Measurements from ENCODE around the gene ARMC2. TPM values are rescaled to one million over a fixed set of nuclear protein-coding genes. Genes with fewer than 3 reads are reported as not detected.
"Not testable (repeated sequence)": the region's sequence is repeated elsewhere in the genome, so short reads cannot be mapped to it uniquely, and the experiment has no call there.

The ARMC2 gene
- total RNA-seq, 4 donors from 2014 or later, result 3.1 to 11.1 (median 5.7) TPM

DNA sequence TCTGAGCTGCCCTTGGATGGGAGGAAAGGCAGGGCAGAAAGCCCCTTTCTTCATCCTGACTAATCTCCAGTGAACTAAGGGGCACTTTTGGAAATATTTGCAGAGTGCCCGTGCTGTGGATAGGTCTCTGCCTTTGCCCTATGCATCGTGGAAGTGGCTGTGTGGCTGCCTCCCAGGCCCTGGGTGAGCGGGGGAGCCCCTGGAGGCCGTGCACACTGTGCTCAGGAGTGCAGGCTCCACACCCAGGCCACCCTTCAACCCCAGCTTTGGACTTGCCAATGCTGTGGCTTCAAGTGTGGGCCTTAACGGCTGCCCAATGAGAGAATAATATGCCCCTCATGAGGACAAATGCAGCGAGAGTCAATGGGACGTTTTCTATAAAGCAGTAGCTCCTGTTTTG lies 36.7 kb upstream of the ARMC2 start:
- no peaks in the 10 kb centered on the region for H3K4me1 ChIP-seq
- no peak overlapping the region for H3K27ac ChIP-seq
- no peaks in the 10 kb centered on the region for H3K9me3 ChIP-seq
- 62 to 69% methylated on average over 5 of the region's 7 CpGs for WGBS, 2 donors
- no peak for DNase-seq (ENCODE audit: low spot score in 2 of 2)
- no peak for TF ChIP-seq EP300 (IDR thresholded peaks at IDR 0.05)
- no peak for TF ChIP-seq POLR2A (IDR thresholded peaks at IDR 0.05)
- no peaks in the 10 kb centered on the region for H3K36me3 ChIP-seq
- H3K27me3 ChIP-seq, result no peaks in the 10 kb centered on the region
- no peak overlapping the region for H3K4me3 ChIP-seq

DNA sequence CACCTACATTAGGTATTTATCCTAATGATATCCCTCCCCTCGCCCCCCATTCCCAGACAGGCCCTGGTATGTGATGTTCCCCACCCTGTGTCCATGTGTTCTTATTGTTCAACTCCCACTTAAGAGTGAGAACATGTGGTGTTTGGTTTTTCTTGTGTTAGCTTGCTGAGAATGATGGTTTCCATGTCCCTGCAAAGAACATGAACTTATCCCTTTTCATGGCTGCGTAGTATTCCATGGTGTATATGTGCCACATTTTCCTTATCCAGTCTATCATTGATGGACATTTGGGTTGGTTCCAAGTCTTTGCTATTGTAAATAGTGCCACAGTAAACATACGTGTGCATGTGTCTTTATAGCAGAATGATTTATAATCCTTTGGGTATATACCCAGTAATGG lies 35.0 kb upstream of the ARMC2 start:
- not testable (repeated sequence) for H3K27ac ChIP-seq; DNase-seq (ENCODE audit: low spot score in 2 of 2); H3K4me3 ChIP-seq; H3K9me3 ChIP-seq; H3K4me1 ChIP-seq; H3K27me3 ChIP-seq
- WGBS, 2 donors, result 62 to 94% methylated on average over 2 to 3 of the region's 3 CpGs
- peaks cover 0 to 11% (median 0%) of the 10 kb centered on the region in 3 donors for H3K36me3 ChIP-seq

DNA sequence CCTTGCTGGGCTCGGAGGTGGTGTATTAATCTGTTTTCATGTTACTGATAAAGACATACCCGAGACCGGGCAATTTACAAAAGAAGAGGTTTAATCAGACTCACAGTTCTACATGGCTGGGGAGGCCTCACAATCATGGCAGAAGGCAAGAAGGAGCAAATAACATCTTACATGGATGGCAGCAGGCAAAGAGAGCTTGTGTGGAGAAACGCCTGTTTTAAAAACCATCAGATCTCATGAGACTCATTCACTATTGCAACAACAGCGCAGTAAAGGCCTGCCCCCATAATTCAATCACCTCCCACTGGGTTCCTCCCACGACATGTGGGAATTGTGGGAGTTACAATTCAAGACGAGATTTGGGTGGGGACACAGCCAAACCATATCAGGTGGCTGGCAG lies 30.9 kb upstream of the ARMC2 start:
- not testable (repeated sequence) for H3K4me3 ChIP-seq; H3K27ac ChIP-seq; DNase-seq (ENCODE audit: low spot score in 2 of 2); H3K27me3 ChIP-seq; H3K4me1 ChIP-seq; H3K9me3 ChIP-seq
- H3K36me3 ChIP-seq, result peaks cover 0 to 11% (median 0%) of the 10 kb centered on the region in 3 donors
- 82 to 93% methylated on average over 7 of the region's 7 CpGs for WGBS, 2 donors

DNA sequence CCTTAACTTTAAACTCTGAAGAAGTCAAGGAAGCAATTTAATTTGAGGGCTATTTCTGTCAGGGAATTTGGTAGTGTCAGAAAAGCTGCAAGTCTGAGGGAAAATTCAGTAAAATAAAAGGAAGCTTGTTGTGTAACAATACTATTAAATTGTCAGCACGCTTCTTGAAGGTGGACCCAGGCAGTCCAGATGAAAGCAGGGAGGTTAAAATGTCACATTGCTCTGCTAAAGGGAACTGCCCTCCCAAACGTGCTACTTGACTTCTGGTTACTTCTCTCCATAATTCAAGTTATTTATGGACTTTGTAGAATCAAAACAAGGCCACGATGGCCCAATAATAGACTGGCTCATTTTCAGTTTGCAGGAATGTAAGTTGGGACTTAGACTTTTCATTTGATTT lies 28.2 kb upstream of the ARMC2 start:
- H3K36me3 ChIP-seq, result peaks cover 0 to 11% (median 0%) of the 10 kb centered on the region in 3 donors
- DNase-seq (ENCODE audit: low spot score in 2 of 2), result no peak
- no peak for TF ChIP-seq POLR2A (IDR thresholded peaks at IDR 0.05)
- peak in 1 of 2 donors; percentile 48 for TF ChIP-seq EP300 (IDR thresholded peaks at IDR 0.05)
- 24 to 33% methylated on average over 3 of the region's 3 CpGs for WGBS, 2 donors
- H3K9me3 ChIP-seq, result peaks cover 0 to 10% (median 0%) of the 10 kb centered on the region in 4 donors
- peak overlapping the region in 1 of 4 donors; percentile 48 for H3K27ac ChIP-seq
- peaks cover 0 to 2% (median 0%) of the 10 kb centered on the region in 4 donors for H3K4me1 ChIP-seq
- H3K4me3 ChIP-seq, result no peak overlapping the region
- no peaks in the 10 kb centered on the region for H3K27me3 ChIP-seq

DNA sequence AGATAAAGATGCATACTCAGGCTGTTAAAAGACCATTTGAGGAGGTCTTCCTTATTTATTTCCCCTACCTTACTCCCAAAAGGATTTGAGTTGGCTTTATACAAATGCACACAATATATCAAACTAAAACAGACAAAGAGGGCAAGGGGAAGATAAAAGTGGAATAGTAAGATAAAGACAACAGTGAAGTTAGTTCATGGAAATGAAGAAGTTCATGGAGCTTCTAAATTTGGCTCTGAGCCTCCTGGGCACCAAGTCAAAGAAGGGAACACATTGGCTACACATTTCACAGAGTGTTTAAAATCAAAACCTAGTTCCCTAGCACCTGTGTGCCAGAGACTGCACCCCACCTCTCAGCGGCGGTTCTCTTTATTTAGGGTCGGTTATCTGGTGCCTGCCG lies 25.8 kb upstream of the ARMC2 start:
- peaks cover 0 to 18% (median 0%) of the 10 kb centered on the region in 4 donors for H3K9me3 ChIP-seq
- WGBS, 2 donors, result 93 to 98% methylated on average over 4 of the region's 4 CpGs
- no peak overlapping the region for H3K4me3 ChIP-seq
- no peak for DNase-seq (ENCODE audit: low spot score in 2 of 2)
- TF ChIP-seq, protein P1, sequence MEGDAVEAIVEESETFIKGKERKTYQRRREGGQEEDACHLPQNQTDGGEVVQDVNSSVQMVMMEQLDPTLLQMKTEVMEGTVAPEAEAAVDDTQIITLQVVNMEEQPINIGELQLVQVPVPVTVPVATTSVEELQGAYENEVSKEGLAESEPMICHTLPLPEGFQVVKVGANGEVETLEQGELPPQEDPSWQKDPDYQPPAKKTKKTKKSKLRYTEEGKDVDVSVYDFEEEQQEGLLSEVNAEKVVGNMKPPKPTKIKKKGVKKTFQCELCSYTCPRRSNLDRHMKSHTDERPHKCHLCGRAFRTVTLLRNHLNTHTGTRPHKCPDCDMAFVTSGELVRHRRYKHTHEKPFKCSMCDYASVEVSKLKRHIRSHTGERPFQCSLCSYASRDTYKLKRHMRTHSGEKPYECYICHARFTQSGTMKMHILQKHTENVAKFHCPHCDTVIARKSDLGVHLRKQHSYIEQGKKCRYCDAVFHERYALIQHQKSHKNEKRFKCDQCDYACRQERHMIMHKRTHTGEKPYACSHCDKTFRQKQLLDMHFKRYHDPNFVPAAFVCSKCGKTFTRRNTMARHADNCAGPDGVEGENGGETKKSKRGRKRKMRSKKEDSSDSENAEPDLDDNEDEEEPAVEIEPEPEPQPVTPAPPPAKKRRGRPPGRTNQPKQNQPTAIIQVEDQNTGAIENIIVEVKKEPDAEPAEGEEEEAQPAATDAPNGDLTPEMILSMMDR (IDR thresholded peaks at IDR 0.05), result no peak
- no peak for TF ChIP-seq EP300 (IDR thresholded peaks at IDR 0.05)
- no peak for TF ChIP-seq POLR2A (IDR thresholded peaks at IDR 0.05)
- H3K27me3 ChIP-seq, result no peaks in the 10 kb centered on the region
- H3K4me1 ChIP-seq, result peaks cover 0 to 2% (median 0%) of the 10 kb centered on the region in 4 donors
- peaks cover 0 to 6% (median 0%) of the 10 kb centered on the region in 3 donors for H3K36me3 ChIP-seq
- H3K27ac ChIP-seq, result no peak overlapping the region

DNA sequence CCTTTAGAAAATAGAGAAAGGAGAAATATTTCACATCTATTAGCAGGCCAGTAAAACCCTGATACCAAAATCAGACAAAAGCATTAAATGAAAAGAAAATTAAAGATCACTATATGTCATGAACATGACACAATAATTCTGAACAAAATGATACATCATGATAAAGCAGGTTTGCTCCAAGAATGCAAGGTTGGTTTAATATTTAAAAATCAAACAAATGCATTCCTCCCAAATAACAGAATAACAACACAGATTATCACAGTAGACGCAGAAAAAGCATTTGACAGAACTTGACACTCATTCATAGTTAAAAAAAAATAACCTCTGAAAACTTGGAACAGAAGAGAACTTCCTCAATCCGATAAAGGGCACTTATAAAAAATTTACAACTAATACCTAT lies 22.9 kb upstream of the ARMC2 start:
- DNase-seq (ENCODE audit: low spot score in 2 of 2), result no peak
- Histone ChIP-seq H3K4me1 (peaks cover 0 to 1% (median 0%) of the 10 kb centered on the region in 4 donors), H3K4me3 (no peak overlapping the region), H3K9me3 (peaks cover 0 to 18% (median 0%) of the 10 kb centered on the region in 4 donors), H3K27me3 (no peaks in the 10 kb centered on the region), H3K36me3 (no peaks in the 10 kb centered on the region), H3K27ac (no peak overlapping the region)
- 71 to 97% methylated on average over 2 of the region's 2 CpGs for WGBS, 2 donors
- TF ChIP-seq POLR2A (IDR thresholded peaks at IDR 0.05) (no peak), EP300 (IDR thresholded peaks at IDR 0.05) (no peak)
- TF ChIP-seq, protein P1 (IDR thresholded peaks at IDR 0.05), result no peak

DNA sequence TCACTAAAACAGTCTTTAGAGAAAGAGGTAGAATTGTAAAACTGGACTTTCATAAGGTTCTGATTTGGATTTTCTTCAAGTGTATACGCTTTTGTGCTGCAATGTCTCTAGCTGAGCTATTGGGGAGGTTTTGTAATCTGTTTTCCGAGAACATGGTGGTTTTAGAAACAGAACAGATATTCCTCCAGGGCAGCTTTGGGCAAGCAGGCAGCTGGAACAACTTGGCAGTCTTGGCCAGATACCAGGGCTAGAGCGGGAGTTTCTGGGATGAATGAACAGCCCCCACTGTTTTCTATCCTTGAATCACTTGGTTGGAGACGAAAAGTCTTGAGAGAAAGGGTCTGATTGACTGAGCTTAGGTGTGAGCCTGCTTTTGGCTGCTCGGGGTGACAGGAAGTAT lies 17.1 kb upstream of the ARMC2 start:
- H3K36me3 ChIP-seq, result no peaks in the 10 kb centered on the region
- peak overlapping the region in 2 of 4 donors; percentile 65 to 76 for H3K27ac ChIP-seq
- H3K27me3 ChIP-seq, result no peaks in the 10 kb centered on the region
- H3K4me3 ChIP-seq, result no peak overlapping the region
- 42 to 46% methylated on average over 5 of the region's 5 CpGs for WGBS, 2 donors
- H3K4me1 ChIP-seq, result peaks cover 0 to 26% (median 0%) of the 10 kb centered on the region in 4 donors
- peaks cover 0 to 3% (median 0%) of the 10 kb centered on the region in 4 donors for H3K9me3 ChIP-seq
- DNase-seq (ENCODE audit: low spot score in 2 of 2), result no peak
- no peak for TF ChIP-seq POLR2A (IDR thresholded peaks at IDR 0.05)
- TF ChIP-seq, protein P1 (IDR thresholded peaks at IDR 0.05), result no peak
- TF ChIP-seq EP300 (IDR thresholded peaks at IDR 0.05), result peak in 1 of 2 donors; percentile 47

All from tibial nerve (tissue), 4 donors.